GM18502 (cell line): ENCODE data around the gene NDUFA12.
A peak's percentile ranks its signal among the peaks of the same experiment; 100 is the strongest.
"Not testable (repeated sequence)": the region's sequence is repeated elsewhere in the genome, so short reads cannot be mapped to it uniquely, and the experiment has no call there.

ENCODE experiments used
- ATAC-seq: cut with Tn5 transposase; IDR thresholded peaks from one replicate; pipeline ENCODE4 v1.9.1; 2021; ENCODE audit warnings: mild to moderate bottlenecking; ENCODE audit not compliant: unreplicated experiment, poor library complexity

Gene NDUFA12

DNA sequence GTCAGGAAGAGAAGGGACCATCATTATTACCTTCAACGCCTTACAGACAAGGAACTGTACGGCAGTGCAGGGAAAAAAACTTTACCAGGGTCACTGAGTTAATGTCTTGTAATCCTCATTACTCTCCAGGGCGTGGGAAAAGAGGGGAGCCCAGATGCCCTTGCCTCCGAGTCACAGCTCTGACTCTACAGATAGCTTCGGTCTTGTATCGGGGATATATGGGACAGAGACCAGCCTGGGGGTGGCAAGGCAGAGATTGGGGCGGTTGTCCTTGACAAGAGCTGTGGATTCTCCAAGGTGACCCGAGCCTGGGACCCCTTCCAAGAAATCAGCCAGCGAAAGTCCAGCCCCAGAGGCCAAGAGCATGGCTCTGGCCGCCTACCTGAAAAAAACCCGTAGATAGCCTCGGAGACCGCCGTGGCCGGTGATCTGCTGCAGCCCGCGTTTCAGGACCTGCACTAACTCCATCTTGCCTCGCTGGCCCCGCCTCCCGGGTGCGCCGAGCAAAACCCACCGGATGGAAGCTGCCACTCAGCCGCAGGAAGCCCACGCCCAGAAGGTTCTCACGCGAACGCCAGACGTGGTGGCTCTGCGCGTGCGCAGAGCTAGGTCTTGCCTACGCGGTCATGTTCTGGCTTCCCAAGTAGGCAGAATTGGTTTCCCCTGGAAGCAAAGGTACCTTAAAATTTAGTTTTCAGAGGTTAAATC is at the start of gene NDUFA12:
TSS of gene NDUFA12 (minus strand) at position 485 of the 708 bp plus-strand sequence. CDS start at position 468, 17 bp downstream.
- ATAC-seq: peak; percentile 100

DNA sequence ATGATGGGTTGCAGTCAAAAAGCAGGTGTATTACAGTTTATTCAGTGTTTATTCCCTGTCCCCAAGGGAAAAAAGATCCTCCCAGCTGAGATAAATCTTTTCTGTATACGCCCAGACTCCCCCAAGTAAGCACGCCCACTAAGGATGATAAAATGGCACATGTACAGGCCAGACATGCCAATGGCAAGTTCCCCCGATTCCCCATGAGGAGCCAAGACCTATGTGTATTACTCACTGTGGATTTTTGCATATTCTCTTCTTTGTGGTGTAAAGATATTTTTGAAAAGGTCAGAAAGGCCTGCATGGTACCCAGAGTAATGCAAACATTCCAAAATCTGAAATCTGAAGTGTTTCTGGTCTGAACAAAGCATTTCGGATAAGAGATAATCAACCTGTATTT is 47.7 kb upstream of the NDUFA12 start:
- no peak for ATAC-seq

DNA sequence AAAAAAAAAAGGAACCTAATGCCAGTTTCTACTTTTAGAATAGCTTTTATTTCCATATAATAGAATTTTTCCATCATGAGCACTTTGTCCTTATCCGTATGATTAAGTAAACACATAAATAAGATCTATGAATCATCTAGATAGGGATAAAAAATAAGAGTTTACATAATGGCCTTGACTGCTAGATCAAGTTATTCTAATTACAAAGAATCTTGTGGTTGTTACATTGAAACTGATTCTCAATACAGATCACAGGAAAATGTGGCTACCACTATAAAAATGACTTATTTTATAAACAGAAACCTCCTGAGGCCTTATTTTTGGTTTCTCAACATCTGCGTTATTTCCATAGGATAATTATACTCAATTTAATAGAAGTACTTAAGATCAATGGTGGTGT is 34.4 kb upstream of the NDUFA12 start:
- ATAC-seq: no peak

DNA sequence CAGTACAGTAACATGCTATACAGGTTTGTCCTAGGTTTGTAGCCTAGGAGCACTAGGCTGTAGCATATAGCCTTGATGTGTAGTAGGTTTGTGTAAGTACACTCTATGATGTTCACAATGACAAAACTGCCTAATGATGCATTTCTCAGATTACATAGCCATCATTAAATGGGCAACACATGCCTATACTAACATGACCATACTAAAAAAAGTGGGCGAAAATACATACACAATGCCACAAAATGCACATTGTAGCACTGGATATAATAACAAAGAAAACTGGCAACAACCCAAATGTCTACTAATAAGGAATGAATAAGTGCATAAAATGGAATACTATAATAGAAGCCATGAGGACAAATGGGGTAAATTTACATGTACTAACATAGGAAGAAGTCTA is 31.3 kb upstream of the NDUFA12 start:
- ATAC-seq: no peak

DNA sequence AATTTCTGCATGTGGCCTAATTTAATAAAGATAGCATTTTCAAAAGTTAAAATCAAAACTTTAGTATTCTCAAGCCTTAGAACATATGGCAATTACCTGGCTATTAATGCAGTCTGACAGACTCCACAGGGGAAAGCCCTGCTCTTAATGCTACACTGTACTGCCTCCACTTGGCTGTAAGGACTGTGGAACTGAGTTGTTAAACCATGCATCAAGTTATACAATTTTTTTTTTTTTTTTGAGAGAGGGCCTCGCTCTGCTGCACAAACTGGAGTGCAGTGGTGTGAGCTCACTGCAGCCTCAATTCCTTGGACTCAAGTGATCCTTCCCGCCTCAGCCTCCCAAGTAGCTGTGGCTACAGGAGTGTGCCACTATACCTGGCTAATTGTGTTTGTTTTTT is 19.0 kb upstream of the NDUFA12 start:
- ATAC-seq: no peak

DNA sequence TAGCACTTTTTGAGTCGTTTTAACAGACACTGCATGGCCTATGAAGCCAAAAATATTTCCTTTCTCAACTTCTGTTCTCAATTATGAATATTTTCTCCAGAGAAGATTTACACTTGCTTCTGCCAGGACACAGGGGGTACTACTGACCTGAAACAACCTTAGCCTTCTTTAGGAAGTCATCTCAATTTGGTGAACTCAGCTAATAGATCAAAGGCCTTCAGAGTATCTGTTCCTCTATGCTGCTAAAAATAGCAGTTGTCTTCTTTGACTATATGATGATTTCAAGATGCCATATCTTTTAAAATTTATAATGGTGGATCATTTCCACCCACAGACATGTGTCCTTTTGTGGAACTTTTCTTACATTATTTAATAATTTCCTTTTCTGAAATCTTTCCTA is 14.0 kb upstream of the NDUFA12 start:
- ATAC-seq: no peak

DNA sequence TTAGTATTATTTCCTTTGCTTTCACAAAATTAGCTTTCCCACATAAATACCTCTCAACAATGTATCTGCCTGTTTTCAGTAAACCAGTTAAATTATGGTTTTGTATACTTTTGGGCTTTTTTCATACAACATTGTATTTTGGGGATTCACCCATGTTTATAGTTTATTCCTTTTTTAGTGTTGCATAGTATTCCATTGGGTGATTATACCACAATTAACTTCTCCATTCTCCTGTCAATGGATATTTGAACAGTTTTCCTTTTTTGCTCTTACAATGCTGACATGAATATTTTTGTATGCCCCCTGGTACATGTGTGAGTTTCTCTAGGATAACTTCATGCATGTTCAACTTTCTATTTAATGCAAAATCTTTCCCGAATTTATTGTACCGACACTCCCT is 12.6 kb upstream of the NDUFA12 start:
- no peak for ATAC-seq

DNA sequence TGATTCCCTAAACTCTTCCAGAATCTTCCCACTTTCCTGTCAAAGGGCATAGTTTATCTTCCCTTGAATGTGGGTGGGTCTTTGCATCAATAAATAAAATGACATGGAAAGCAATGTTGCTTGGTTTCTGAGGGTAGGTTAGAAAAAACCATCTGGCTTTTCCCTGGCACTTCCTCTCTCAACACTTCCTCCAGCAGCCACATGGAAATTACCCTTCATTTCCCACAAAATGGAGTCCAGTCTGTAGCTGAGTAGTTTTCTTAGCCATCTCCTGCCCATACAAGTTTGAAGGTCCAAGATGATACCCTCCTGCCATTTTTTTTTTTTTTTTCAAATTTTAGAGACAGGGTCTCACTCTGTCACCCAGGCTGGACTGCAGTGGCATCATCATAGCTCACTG is 11.1 kb upstream of the NDUFA12 start:
- no peak for ATAC-seq

DNA sequence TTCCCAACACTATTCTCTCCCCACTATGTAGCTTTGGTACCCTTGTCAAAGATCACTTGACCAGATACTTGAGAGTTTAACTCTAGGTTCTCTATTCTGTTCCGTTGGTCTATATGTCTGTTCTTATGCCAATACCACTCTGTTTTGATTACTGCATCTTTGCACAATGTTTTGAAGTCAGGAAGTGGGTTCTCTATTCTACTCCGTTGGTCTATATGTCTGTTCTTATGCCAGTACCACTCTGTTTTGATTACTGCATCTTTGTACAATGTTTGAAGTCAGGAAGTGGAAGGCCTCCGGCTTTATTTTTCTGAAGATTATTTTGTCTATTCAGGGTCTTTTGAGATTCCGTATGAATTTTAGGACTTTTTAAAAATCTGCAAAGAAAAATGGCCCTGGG is 2.7 kb upstream of the NDUFA12 start:
- no peak for ATAC-seq

DNA sequence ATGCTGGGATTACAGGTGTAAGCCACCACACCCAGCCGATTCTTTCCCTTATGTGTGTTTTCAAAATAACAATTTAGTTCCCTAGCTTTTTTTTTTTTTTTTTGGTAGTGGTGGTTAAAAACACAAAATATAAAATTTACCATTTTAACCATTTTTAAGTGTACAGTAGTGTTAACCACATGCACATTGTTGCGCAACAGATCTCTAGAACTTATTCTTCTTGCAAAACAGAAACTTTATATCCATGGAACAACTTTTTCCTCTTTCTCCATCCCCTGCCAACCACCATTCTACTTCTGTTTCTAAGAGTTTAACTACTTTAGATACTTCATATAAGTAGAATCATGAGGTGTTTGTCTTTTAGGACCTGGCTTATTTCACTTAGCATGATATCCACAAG is 1.1 kb upstream of the NDUFA12 start:
- ATAC-seq: no peak

DNA sequence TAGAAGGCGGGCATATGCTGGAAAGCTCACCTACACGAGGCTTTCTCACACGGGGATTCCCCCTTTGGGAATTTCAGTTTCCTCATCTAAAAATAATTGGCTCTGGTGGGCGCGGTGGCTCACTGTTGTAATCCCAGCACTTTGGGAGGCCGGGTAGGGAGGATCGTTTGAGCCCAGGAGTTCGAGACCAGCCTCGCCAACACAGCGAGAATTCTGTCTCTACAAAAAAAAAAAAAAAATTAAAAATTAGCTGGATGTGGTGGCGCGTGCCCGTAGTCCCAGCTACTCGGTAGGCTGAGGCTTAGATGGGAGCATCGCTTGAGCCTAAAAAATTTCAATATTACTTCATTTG is 400 bp upstream of the NDUFA12 start:
- peak; percentile 7 for ATAC-seq

DNA sequence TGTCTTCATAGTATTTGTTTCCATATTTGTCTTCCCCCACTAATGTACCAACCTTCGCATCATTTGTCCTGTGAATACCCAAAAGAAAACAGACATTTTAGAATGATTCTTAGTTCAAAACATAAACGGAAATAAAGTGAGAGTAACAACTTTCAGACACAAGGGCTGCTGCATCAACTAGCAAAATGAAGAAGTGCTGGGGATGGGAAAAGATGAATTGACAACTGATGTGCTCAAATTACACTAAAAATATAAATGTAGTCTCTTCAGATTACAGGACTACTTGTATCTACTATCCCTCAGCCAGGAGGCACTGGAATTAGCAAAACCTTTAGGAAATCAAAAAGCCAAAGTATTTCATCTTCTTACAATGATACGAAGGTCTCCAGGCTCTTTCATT is 743 bp downstream of the NDUFA12 start:
- no peak for ATAC-seq

DNA sequence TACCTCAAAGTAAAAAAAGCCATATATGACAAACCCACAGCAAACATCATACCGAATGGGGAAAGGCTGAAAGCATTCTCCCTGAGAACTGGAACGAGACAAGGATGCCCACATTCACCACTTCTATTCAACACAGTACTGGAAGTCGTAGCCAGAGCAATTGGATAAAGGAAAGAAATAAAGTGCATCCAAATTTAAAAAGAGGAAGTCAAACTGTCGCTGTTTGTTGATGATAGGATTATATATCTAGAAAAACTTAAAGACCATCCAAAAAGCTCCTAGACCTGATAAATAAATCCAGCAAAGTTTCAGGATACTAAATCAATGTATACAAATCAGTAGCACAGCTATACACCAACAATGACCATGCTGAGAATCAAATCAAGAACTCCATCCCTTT is 5.2 kb downstream of the NDUFA12 start:
- ATAC-seq: no peak

DNA sequence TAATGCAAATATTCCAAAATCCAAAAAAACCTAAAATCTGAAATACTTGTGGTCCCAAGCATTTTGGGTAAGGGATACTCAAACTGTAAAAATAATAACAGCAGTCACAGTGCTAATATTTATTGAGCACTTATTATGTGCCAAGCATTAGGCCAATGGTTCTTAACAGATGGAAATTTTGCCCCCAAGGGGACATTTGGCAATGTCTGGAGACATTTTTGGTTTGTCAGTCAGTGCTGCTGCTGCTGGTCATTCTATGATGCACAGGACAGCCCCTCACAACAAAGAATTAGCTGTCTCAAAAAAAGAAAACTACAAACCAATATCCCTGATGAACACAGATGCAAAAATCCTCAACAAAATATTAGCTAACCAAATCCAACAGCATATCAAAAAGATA is 5.8 kb downstream of the NDUFA12 start:
- ATAC-seq: no peak

DNA sequence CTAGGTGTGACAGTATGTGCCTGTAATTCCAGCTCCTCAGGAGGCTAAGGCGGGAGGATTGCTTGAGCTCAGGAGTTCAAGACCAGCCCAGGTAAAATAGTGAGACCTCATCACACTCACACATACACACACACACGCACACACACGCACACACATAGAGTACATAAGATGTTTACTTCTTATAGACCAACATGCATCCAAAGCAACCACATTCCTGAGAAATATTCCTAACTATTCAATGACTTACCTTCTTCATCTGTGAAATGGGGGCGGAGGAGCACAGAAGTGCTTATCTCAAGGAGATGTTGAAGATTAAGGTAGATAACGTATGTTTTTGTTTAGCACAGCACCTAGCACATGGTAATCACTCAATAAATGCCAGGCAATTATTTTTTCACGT is 6.4 kb downstream of the NDUFA12 start:
- ATAC-seq: no peak

DNA sequence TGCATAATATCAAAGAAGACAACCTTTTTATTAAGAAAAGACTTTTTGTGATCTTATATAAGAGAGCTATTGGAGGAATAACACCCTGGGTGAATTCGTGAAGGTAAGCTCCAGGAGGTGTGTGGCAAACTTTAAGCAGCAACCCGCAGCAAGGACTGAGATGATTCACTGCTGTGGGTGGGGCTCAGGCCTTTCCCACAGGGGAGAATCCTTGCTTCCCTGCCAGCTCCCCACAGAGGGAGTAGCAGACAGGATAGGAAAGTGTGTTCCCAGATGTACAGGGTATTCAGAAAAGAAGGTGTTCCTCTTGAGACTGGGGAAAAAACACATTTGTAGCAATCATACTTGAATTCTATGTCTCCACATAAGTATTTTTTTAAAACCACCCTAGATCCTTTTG is 9.2 kb downstream of the NDUFA12 start:
- no peak for ATAC-seq

DNA sequence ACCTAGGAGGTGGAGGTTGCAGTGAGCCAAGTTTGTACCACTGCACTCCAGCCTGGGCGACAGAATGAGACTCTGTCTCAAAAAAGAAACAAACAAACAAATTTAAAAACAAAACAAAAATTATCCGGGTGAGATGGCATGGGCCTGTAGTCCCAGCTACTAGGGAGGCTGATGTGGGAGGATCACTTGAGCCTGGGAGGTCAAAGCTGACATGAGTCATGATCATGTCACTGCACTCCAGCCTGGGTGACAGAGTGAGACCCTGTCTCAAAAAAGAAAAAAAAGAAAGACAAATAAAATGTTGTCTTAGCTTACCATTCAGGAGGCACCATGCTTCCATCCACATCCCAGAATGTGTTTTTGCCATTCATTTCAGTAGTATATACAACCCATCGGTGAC is 9.6 kb downstream of the NDUFA12 start:
- not testable (repeated sequence) for ATAC-seq

DNA sequence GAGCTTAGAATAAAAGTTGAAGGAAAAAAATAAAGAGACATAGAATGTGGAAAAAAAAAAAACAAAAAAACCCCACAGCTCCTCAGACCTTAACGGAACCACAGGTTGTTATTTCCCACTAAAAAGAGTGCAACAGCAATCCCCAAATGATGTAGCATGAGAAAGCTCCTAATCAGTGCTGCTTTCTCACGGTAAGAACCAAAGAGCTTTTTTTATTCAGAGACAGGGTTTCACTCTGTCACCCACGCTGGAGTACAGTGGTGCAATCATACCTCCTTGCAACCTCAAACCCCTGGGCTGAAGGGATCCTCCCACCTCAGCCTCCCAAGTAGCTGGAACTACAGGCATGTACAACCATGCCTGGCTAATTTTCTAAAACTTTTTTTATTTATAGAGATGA is 13.3 kb downstream of the NDUFA12 start:
- no peak for ATAC-seq

DNA sequence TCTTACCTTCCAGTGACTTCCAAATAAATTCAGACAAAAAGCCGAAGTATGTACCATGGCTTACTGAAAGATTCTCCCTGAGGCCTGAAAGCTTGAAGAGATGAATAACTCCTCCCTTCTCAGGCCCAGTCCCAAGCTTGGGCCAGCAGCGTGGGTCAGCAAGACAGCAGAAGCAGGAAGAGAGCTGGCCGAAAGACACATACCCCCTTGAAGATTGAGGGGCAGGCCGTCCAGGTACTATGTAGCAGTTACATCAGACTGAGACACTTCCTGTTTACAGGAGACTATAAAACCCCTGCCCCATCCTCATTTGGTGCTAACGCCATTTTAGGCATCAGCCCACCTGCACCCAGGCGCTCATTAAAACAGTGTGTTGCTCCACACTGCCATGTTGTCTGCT is 15.0 kb downstream of the NDUFA12 start:
- ATAC-seq: no peak

DNA sequence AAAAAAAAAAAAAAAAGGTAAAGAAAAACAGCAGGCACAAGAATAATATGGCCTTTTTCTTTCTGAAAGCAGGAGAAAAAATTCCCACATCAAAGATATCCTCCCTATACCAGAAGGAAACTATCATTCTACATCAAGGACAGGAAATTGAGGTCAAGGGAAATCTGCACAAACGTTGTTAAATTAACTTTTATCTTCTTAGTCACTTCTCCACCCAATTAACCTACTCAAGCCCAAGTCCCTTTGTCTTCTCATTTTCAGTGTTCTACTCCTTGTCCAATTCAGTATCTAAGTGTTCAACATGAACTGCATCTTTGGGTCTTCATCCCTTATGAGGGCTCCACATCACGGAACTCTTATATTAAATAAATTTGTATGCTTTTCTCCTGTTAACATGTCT is 15.7 kb downstream of the NDUFA12 start:
- ATAC-seq: no peak

DNA sequence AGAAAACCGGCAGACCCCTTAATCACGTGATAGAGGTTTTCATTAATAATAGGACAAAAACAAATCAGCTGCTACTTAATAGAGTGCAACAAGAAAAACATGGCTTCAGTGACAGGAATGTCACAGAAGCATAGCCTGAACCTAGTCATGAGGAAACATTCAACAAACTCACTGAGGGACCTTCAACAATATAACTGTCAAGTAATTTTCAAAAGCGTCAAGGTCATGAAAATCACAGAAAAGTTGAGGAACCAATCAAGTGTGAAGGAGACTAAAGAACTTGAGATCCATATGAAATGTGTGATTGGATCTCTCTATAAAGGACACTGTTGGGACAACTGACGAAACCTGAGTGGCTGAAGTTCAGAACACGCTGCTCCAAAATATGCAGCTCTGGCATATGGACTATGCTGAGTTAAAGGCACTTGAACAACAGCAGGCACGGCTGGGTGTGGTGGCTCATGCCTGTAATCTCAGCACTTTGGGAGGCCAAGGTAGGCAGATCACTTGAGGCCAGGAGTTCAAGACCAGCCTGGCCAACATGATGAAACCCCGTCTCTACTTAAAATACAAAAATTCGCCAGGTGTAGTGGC is 16.3 kb downstream of the NDUFA12 start:
- no peak for ATAC-seq

DNA sequence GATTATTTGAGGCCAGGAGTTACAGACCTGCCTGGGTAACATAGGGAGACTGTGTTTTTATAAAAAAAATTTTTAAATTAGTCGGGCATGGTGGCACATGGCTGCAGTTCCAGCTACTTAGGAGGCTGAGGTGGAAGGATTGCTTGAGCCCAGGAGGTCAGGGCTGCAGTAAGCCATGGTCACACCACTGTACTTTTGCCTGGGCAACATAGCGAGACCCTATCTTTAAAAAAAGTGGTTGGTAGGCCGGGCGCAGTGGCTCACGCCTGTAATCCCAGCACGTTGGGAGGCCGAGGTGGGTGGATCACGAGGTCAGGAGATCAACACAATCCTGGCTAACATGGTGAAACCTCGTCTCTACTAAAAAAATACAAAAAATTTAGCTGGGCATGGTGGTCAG is 18.4 kb downstream of the NDUFA12 start:
- ATAC-seq: not testable (repeated sequence)
